HG02943 (cell line): ENCODE measurements around the gene FLT3LG.
"Not testable (repeated sequence)": the region's sequence is repeated elsewhere in the genome, so short reads cannot be mapped to it uniquely, and the experiment has no call there.

Experiments used
- ATAC-seq: cut with Tn5 transposase; IDR thresholded peaks from one replicate; pipeline ENCODE4 v1.9.1; 2021; ENCODE audit warnings: mild to moderate bottlenecking, low read depth, moderate library complexity; ENCODE audit not compliant: unreplicated experiment

The FLT3LG gene

DNA sequence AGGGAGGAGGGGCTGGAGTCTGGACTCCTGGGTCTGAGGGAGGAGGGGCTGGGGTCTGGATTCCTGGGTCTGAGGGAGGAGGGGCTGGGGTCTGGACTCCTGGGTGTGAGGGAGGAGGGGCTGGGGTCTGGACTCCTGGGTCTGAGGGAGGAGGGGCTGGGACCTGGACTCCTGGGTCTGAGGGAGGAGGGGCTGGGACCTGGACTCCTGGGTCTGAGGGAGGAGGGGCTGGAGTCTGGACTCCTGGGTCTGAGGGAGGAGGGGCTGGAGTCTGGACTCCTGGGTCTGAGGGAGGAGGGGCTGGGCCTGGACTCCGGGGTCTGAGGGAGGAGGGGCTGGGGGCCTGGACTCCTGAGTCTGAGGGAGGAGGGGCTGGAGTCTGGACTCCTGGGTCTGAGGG lies 12.9 kb upstream of the FLT3LG start:
- ATAC-seq, result not testable (repeated sequence)

GRCh38 chr19:49461656-49462055 lies 12.4 kb upstream of the FLT3LG start:
- ATAC-seq, result no peak

DNA sequence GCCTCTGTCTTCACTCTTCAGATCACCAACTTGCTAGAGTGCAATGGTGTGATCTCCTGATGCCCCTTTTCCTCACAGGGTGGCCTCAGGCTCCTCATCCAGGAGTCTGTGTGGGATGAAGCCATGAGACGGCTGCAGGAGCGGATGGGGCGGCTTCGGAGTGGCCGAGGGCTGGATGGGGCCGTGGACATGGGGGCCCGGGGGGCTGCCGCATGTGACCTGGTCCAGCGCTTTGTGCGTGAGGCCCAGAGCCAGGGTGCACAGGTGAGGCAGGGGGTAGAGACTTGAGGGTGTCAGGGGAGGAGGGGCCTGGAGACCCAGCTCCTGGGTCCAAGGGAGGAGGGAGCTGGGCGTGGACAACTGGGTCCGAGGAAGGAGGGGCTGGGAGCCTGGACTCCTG lies 11.5 kb upstream of the FLT3LG start:
- no peak for ATAC-seq

DNA sequence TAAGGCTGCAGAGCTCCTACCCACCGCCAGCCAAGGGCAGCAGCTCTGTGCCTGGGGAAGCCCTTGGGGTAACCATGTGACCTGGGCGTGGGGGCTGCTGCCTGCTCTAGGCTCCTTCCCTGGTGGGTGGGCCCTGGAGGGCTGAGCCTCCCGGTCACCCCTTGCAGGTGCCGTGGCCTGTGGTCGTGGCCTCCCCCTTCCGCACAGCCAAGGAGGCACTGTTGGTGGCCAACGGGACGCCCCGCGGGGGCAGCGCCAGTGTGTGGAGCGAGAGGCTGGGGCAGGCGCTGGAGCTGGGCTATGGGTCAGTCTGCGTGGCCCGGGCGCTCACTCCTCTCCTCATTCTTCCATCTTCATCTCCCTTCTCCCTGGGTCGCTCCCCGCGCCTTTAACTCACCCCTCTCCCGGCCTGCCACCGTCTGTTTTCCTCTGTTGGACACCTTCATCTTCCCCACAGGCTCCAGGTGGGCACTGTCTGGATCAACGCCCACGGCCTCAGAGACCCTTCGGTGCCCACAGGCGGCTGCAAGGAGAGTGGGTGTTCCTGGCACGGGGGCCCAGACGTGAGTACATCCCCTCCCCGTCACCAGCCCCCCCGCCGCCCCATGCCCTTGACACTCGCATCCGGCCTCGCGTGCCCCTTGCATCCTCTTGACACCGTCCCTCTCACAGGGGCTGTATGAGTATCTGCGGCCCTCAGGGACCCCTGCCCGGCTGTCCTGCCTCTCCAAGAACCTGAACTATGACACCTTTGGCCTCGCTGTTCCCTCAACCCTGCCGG lies 9.9 kb upstream of the FLT3LG start:
- ATAC-seq, result no peak

GRCh38 chr19:49465371-49465770 lies 8.6 kb upstream of the FLT3LG start:
- no peak for ATAC-seq

- ATAC-seq, result no peak
Measured at GRCh38 chr19:49468199-49468598, 5.8 kb upstream of the FLT3LG start.

GRCh38 chr19:49468746-49469447 lies 5.1 kb upstream of the FLT3LG start:
- ATAC-seq, result peak; percentile 63

DNA sequence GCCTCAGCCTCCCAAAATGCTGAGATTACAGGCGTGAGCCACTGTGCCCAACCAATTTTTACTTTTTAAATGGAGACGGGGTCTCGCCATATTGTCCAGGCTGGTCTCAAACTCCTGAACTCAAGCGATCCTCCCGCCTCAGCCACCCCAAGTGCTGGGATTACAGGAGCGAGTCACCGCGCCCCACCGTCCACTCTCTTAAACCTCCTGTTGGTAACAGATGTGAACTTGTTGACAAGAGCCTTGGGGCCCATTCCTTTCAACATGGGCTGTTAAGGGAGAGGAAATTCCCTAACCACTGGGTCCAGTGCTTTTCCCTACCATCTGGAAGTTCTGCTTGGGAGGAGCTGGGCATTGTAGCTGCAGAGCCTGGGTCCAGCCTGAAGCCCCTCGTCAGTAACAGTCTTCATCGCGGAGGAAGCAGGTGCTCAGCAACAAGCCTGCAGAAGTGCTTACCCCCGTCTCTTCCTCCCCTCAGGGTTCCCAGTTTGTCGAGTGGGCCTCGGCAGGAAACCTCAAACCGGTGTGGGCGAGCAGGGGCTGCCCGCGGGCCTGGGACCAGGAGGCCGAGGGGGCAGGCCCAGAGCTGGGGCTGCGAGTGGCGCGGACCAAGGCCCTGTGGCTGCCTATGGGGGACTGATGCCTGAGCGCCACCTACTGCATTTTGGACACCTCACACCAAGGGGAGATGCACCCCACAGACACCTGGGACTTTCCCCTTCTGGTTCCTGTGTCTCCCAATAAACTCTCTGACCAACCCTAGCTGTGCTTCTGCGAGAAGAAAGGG lies 4.0 kb upstream of the FLT3LG start:
- ATAC-seq, result no peak

- ATAC-seq, result no peak
Measured at GRCh38 chr19:49470615-49470978, 3.4 kb upstream of the FLT3LG start.

GRCh38 chr19:49472936-49473335 lies 1.1 kb upstream of the FLT3LG start:
- no peak for ATAC-seq

GRCh38 chr19:49473501-49473867 lies 531 bp upstream of the FLT3LG start:
- not testable (repeated sequence) for ATAC-seq

GRCh38 chr19:49474542-49474924 lies 518 bp downstream of the FLT3LG start:
- ATAC-seq, result no peak

DNA sequence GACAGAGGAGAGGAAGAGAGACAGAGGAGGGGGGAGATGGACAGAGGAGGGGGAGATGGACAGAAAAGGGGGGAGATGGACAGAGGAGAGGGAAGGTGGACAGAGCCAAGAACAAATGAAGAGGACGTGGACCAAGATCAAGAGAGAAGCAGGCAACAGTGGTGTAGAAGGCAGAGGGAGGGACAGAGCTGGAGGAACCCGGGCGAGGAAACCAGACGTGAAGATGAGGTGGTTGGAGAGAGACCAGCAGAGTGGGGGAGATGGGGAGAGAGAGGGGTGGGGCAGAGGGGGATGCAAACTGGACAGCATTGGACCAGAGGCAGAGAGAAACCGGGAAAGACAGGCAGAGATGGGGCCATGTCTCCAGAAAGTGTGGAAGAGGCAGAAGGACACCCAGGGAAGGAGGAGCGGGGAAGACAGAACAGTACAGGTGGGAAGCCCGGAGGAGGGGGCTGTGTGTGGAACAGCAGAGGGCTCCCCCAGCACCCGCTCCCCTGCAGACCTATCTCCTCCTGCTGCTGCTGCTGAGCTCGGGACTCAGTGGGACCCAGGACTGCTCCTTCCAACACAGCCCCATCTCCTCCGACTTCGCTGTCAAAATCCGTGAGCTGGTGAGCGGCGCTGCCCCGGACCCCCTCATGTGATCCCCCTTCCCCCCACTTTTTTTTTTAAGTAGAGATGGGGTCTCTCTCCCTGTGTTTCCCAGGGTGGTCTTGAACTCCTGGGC lies 1.3 kb downstream of the FLT3LG start:
- ATAC-seq, result no peak

DNA sequence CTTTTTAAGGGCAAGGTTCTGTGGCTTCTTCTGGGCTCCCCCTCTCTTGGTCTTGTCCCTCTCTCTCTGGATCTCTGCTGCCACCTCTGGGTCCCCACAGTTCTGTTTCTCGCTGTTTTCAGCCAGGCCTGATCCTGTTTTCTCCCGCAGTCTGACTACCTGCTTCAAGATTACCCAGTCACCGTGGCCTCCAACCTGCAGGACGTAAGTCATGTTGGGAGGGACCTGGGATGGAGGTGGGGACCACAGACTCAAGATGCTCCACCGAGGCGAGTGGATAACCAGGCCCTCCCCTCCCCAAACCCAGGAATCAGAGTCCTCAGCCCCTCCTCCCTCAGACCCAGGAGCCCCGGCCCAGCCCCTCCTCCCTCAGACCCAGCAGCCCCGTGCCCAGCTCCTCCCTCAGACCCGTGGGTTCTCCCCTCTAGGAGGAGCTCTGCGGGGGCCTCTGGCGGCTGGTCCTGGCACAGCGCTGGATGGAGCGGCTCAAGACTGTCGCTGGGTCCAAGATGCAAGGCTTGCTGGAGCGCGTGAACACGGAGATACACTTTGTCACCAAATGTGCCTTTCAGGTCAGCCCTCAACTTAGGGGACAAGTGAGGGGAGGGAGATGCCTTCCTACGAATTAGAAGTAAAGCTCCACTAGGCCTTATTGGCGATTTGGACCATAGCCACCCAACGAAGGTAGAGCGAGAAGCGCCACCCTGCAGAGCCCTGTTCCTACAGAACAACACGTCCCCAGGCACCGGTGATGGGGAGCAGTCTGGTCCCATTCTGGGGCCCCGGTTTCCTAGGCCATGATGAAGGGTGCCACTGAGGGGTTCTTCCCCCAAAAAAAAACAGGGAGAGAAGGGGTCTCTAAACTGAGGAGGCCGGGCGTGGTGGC lies 2.2 kb downstream of the FLT3LG start:
- no peak for ATAC-seq

DNA sequence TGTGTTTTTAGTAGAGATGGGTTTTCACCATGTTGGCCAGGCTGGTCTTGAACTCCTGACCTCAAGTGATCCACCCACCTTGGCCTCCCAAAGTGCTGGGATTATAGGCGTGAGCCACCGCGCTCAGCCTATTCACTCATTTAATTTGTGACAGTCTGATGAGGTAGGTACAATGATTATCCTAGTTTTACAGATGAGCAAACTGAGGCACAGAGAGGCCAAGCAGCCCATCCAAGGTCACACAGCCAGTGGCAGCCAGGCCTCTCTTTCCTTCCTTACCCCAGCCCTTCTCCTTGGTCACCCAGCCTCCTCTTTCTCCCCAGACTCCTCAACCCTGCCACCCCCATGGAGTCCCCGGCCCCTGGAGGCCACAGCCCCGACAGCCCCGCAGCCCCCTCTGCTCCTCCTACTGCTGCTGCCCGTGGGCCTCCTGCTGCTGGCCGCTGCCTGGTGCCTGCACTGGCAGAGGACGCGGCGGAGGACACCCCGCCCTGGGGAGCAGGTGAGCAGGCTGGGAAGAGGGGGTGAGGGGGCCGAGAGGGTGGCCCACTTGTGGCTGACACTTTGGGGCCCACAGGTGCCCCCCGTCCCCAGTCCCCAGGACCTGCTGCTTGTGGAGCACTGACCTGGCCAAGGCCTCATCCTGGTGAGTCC lies 6.1 kb downstream of the FLT3LG start:
- no peak for ATAC-seq

DNA sequence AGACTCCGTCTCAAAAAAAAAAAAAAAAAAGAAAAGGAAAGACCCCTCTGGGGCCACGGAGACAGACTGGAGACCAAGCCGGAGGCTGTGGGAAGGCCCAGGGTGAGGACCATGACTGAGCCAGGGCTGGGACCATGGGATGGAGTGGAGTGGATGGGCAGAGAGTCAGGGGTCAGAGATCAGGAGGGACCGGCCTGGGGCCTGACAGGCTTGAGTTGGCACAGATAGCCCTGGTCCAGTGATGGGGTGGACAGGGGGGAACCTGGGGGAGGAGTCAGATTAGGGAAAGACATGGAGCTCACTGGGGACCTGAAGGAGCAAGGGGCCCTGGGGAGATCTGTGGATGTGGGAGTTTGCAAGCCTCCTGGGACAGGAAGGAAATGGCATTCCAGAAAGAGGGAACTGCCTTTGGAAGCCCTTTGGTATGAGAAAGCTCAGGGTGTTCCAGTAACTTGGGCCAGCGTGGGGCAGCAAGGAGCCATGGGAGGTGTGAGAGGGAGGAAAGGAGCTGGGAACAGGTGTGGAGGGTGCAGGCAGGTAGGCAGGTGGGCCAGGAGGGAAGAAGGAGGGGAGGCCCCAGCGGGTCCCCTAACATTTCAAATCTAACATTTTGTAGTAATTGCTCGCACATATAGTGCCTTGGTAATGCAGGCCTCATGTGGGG lies 7.1 kb downstream of the FLT3LG start:
- ATAC-seq, result no peak

GRCh38 chr19:49486232-49486631 lies 12.2 kb downstream of the FLT3LG start:
- no peak for ATAC-seq

- no peak for ATAC-seq
Measured at GRCh38 chr19:49486710-49487276, 12.8 kb downstream of the FLT3LG start.
